22Rv1 (cell line): Measurements from ENCODE around the gene RABGAP1.

Experiments used
- CTCF ChIP-seq: fragments of 450-650 bp; IDR thresholded peaks from 2 replicates; pipeline ENCODE4 v1.5.1; 2017; ENCODE audit warnings: mild to moderate bottlenecking
- ZFX ChIP-seq: fragments of 450-650 bp; IDR thresholded peaks from 2 replicates; pipeline ENCODE4 v1.6.1; 2017; ENCODE audit warnings: antibody characterized with exemption, borderline replicate concordance

- TF ChIP-seq CTCF = no peak
- no peak for TF ChIP-seq ZFX
Observed at GRCh38 chr9:122912964-122913673, 27.7 kb upstream of the RABGAP1 start, which contains the start of gene ZBTB6.
